Fibroblast of peridontal ligament (primary cell): Measurements from ENCODE around the gene KSR2.
"Not testable (repeated sequence)": the region's sequence is repeated elsewhere in the genome, so short reads cannot be mapped to it uniquely, and the experiment has no call there.

Experiments
- DNase-seq: peaks from one replicate; pipeline ENCODE4 v3.0.0-alpha.2; 2010; ENCODE audit errors: extremely low read depth

KSR2 gene

DNA sequence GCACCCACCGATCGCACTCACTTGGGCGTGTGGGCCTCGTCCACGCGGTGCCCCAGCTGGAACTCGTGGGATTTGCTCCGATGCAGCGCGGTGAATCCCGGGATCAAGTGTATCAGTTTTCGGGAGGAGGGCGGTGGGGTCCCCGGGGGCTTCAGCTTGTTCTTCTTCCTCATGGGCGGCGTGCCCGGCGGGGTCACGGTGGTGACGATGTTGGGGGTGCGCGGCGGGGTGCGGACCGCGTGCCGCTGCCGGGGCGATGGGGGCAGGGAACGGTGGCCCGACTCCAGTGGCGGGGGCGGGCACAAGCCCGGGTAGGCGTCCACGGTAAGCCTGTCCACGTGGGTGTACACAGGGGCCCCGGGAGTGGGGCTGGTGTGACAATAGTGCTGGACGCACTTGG lies 207.8 kb downstream of the KSR2 start:
- DNase-seq: no peak

DNA sequence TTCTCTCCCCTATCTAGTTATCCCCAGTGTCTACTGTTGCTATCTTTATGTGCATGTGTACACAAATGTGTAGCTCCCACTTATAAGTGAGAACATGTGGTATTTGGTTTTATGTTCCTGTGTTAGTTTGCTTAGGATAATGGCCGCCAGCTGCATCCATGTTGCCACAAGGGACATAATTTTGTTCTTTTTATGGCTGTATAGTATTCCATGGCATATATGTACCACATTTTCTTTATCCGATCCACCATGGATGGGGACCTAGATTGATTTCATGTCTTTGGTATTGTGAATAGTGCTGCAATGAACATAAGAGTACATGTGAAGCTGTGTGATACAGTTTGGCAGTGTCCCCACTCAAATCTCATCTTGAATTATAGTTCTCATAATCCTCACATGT lies 218.1 kb downstream of the KSR2 start:
- DNase-seq: no peak

DNA sequence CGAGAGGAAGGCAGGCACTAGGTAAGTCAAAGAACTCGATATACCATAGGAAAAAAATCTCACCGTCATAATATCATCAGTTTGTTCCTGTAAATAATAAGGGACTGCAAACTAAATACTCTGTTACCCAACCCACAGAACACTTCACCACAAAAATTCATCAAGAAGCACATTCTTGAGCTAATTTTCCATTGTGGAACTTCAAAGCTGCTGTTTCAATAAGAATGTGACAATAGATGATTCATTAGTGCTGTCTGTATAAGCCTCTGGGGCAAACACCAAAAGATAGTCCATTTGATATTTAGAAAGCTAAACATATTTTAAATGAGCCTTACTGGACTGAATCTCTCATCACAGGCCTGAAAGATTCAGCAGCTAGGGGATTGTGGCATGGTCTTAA lies 219.4 kb downstream of the KSR2 start:
- no peak for DNase-seq

DNA sequence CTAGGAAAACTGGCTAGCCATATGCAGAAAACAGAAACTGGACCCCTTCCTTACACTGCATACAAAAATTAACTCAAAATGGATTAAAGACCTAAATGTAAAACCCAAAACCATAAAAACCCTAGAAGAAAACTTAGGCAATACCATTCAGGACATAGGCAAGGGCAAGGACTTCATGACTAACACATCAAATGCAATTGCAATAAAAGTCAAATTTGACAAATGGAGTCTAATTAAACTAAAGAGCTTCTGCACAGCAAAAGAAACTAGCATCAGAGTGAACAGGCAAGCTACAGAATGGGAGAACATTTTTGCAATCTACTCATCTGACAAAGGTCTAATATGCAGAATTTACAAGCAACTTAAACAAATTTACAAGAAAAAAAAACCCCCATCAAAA lies 222.4 kb downstream of the KSR2 start:
- DNase-seq: not testable (repeated sequence)

DNA sequence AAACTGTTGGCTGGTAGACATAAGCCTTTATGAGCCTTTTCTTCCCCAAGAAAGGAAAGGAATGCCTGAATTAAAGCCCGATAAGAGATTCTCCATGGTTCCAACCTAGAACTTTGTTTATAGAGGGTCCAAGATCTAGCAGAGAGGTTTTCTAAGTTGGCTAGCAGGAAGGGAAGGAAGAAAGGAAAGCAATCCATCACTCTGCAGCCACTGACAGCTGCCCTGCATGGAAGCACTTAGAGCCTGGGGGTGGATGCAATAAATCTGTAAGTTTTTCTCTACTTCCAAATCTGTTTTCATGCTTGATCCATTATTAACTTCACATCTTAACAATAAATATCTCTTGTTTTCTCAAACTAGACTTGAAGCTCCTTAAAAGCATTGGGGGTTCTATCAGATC lies 224.4 kb downstream of the KSR2 start:
- DNase-seq: no peak

DNA sequence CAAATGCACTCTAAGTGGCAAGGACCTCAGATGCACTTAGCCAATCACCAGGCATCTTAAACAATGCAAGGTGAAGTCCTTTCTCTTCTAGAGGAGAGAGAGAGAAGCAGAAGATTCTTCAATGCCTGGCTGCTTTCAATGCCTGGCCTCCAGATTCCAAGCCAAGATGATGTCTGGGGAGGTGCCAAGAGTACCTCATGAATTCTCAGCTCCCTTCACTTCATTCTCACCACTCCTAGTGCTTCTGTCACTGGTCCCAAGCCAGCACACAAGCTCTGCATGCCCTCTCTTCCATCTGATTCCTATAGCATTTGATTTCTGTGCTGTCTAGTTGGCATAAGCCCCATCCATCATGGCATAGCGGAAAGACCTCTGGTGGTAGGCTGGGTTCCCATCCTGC lies 225.0 kb downstream of the KSR2 start:
- DNase-seq: no peak

DNA sequence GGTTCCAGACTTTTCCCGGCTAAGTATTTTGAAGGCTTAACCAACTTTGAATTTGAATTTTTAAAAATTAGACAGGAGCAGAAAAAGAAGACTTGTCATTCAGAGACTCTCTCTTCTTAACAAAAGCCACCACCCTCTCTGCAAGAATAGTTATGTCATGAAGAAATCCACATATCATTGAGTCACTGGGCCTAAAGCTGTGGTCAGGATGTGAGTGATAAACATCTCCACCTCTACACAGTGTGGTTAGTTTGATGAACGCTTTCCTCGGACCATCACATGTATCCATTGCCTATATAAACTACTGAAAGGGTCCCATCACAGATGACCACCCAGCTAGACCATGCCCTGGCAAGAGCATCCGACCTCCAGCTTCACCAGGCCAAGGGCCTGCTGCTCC lies 226.1 kb downstream of the KSR2 start:
- no peak for DNase-seq

DNA sequence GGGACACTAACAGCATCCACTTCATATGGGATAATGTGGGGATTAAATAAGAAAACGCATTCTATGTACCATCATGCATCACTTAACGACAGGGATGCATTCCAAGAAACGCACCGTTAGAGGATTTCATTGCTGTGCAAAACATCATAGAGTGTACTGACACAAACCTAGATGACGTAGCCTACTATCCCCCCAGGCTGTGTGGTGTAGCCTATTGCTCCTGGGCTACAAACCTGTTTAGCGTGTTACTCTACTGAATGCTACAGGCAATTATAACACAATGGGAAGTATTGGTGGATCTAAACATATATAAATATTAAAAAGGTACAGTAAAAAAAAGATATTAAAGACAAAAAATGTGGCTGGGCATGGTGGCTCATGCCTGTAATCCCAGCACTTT lies 230.6 kb downstream of the KSR2 start:
- DNase-seq: no peak

DNA sequence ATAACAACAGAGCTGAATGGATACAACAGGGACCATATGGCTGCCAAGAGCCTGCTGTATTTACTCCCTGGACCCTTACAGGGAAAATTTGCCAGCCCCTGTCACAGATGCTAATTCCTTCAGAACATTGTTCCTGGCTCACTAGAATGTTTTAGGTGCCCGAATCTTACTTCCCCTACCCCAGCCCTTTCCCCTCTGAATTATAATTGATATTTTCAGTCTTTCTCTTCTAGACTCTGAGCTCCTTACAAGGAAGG lies 235.3 kb downstream of the KSR2 start:
- no peak for DNase-seq

DNA sequence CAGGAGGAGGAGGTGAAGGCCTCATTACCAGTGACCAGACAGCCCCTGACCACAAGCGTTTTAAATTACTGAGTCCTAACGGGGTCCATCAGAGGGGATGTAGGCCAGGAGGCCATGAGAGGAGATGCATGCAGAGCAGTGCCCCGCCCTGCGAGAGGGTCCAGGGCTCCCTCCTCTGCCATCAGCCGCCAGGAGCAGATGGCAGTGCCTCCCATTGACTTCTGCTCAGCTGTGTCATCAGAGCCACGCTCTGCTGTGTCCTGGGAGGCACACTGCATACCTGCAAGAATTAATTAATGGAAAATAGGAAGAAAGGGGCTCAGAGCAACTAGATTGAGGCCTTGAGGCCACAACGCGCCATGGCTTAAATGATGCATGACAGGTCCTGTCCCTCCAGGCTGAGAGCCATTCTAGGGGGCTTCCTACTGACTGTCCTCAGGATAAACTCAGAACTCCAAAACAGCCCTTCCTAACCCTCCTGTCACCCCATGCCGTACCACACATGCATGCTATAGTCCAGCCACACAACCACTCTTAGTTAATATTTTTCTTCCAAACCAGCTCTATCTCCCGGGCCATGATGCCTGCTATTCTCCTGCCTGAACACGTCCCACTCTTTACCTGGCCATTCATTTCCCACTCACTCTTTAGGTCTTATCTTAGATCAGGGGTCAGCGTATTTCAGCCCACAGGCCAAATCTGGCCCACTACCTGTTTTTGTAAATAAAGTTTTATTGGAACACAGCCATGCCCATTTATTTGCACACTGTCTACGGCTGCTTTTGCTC lies 235.8 kb downstream of the KSR2 start:
- no peak for DNase-seq

DNA sequence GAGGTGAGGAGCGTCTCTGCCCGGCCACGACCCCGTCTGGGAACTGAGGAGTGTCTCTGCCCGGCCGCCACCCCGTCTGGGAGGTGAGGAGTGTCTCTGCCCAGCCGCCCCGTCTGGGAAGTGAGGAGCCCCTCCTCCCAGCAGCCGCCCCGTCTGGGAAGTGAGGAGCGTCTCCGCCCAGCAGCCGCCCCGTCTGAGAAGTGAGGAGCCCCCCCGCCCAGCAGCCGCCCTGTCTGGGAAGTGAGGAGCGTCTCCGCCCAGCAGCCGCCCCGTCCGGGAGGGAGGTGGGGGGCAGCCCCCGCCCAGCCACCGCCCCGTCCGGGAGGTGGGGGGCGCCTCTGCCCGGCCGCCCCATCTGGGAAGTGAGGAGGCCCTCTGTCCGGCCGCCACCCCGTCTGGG lies 237.7 kb downstream of the KSR2 start:
- not testable (repeated sequence) for DNase-seq

DNA sequence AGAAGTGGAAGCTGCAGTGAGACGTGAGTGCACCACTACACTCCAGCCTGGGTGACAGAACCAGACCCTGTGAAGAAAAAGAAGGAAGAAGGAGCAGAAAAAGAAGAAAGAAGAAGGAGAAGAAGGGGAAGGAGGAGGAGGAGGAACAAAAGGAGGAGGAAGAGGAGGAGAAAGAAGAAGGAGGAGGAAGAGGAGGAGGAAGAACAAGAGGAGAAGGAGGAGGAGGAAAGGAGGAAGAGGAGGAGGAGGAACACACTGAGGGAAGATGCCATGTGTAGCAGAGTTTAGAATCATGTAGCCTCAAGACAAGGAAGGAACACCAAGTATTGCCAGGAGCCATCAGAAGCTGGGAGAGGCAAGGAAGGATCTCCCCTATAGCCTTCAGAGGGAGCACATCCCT lies 241.5 kb downstream of the KSR2 start:
- no peak for DNase-seq

DNA sequence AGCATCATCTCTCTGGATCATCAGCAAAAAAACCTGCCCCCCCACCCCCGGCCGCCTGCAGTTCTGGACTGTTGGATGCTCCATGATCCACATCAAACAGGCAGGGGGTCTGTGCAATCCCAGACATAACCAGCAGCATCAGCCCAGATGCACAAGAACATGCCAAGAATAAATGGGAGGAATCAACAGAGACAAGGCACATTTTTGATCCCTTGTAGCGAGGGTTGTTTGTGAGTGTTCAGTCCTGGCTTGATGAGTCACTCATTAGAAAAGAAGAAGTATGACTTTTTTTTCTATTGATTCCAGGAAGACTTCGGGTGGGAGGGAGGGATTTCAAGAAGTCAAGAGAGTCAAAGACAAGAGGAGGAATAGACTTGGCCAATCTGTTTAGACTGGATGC lies 244.2 kb downstream of the KSR2 start:
- no peak for DNase-seq

DNA sequence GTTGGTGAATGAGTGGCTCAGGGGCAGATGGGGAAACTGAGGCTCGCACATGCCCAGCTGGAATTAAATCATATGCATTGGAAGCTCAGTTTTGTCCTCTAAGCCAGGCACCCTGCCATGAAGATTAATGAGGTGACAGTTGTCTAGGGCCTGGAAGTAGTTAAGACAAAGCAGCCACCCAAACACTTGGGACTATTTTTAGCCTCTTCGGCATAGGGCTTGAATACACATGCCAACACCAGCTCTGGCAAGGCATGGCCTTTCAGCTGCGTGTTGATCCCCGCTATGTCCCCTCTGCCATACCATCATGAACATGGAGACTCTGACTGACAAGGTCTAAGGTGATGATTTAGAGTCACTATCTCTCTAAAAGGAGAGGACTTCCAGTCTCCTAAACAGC lies 250.2 kb downstream of the KSR2 start:
- DNase-seq: no peak

DNA sequence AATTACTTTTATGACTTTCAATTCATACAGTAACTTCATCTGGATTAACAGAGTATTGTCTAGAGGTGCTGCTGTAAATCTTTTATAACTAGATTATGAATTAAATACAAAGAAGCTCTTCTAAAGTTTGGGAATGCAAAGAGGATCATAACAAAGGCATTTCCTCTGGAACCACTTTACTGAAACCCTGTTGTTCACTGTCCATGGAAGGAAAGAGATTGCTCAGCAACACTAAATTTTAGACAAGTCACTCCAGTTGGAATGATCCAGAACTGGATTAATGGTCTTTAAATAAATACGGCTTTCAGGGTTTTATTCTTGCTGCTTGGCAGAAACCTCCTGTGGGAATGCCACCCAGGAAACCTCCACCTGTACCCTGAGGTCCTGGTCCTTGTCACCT lies 250.6 kb downstream of the KSR2 start:
- DNase-seq: no peak

DNA sequence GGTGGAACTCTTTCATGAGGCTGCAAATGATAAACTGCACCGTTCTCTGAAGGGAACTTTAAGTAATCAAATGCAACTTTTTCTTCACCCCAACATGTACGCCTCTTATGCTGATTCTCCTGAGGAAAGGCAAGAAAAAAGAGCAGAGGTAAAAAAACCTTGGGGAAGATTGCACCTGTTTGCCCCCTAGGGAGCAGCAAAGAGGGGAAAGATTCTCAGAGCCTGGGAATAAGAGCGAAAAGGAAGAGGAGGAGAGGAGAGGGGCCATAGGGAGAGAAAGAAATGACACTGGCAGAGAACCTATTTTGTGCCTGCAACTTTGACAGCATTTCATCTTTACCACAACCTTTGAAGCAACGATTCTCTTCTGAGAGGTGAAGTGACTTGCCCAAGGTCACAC lies 254.6 kb downstream of the KSR2 start:
- DNase-seq: no peak

DNA sequence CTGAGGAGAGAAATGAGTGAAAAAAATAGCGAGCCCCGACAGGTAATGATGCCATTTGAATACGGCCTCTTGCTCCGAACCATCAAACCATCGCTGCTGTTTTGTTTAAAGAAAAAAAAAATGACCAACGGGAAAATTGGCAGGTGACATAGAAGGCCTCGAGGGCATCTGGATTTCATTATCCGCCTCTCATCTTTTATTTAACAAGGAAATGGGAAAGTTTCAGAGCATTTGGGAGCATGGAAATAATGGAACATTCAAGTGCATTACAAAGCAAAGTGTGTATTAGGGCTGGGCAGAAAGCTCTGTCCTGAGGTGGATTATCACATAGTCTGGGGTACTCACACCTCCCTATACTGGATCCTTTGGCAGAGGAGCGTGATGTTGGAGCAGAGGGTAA lies 258.7 kb downstream of the KSR2 start:
- no peak for DNase-seq

DNA sequence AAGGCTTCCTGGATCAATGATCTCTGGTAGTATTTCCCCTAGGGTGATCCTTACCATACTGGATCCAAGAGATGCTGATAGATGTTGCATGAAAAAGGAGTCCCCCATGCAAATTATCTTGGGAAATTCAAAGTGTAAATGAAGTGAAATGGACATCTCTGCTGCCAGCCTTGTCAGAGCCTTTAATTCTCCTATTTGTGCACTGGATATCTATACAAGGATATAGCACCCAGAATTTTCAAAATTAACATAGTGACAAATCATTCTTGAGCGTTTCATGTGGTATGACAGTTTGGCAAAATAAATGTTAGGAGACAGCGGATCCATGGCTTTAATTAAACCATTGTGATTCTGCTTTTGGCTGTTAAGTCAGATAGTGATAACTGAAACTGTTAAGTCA lies 260.9 kb downstream of the KSR2 start:
- no peak for DNase-seq

DNA sequence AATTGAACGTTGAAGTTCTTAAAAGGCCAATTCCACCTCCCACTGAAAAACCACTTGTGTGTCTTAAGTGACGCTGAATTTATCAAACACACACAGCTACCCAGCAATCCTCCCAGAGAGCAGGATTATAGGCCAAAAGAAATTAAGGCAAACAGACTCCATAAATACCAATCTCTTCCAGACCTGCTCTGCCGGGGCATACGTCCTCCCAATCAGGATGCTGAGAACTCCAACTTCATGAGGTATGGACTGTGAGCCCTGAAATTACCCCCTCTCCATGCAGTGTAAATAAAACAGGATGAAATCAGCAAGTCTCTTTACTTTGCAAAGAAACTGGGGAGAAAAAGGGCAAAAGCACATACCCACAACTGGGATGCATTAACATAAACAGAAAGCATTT lies 265.2 kb downstream of the KSR2 start:
- DNase-seq: no peak

DNA sequence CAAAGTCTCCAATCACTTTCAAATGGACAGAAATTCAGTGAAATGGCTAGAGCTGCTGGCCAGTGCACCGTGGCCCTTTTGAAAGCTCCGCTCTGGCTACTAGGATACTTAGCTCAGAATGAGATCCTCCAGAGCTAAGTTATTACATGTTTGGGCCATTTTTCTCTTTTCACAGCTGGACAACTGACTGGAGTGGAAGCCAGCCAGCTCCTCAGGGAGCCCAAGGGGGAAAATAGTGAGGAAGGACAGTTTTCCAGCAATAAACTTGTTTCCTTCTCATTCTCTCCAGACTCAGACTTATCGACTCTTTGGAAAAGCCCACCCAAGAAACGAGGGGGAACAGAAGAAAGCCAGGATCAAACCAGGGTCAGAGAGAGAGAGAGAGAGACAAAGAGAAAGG lies 266.0 kb downstream of the KSR2 start:
- DNase-seq: no peak

DNA sequence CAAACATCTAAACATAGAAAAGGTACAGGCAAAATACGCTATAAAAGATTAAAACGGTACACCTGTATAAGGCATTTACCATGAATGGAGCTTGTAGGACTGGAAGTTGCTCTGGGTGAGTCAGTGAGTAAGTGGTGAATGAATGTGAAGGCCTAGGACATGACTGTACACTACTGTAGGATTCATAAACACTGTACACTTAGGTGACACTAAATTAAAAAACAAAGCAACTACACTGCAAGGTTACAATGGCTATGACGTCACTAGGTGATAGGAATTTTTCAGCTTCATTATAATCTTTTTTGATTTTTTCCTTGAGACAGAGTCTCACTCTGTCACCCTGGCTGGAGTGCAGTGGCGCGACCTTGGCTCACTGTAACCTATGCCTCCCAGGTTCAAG lies 269.2 kb downstream of the KSR2 start:
- no peak for DNase-seq

DNA sequence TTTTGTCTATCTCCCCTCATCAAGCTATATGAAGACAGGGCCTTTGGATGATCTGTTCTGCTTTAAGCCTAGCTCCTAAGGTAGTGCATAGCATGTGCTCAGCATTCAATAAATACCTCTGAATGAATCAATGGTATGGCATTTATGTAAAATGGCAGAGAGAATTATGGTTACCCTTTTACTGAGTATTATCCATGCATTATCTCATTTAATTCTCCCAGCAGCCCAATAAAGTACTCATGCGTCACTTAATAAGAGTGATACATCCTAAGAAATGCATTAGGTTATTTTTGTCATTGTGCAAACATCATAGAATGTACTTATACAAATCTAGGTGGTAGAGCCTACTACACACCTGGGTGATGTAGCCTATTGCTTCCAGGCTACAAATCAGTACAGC lies 269.7 kb downstream of the KSR2 start:
- DNase-seq: no peak

DNA sequence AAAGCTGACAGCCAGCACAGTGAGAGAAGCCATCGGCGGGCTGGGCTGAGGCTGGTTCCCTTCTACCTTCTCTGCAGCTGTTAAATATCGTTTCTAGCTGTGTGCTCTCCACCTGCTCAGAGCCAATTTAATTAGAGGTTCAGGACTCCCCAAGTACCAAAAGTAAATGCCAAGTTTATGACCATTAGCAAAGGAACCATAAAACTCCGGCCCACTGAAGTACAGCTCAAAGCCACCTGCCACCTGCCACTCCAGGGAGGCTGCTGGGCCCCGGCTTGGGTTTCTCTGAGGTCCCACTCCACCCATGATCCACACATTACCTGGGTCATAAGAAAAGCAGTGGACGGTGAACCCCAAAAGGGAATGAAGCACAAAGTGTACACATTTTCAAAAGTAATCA lies 272.8 kb downstream of the KSR2 start:
- DNase-seq: no peak

DNA sequence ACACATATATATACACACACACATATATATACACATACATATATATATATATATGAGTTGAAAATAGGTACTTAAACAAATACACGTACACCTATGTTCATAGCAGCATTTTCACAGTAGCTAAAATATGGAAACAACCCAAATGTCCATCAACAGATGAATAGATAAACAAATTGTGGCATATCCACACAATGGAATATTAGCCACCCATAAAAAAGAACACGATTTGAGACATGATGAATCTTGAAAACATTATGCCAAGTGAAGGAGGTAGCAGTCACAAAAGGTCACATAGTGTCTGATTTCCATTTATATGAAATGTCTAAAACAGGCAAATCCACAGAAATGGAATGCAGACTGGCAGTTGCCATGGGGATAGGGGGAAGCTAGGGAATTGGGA lies 276.3 kb downstream of the KSR2 start:
- no peak for DNase-seq

DNA sequence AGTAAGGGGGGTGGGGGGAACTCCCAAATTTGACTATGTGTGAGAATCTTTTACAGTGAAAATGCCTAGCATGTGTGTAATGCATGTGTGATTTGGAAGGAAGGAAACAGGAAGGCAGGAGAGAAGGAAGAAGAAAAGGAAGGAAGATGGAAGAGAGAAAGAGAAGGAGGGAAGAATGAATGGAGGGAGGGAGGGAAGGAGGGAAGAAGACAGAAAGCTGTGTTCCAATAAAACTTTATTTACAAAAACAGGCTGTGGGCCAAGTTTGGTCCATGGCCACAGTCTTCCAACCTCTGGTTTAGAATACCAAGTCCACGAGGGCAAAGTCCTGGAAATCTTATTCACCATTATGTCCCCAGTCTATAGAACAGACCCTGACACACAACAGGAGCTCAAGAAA lies 278.9 kb downstream of the KSR2 start:
- no peak for DNase-seq
